GM13976 (cell line): ENCODE data around the gene SPAG16.

Experiments
- DNase-seq: peaks from one replicate; pipeline ENCODE4 v3.0.0; 2012; ENCODE audit warnings: low spot score
- CTCF ChIP-seq: IDR thresholded peaks from 2 replicates; pipeline ENCODE4 v1.5.1; 2012; ENCODE audit warnings: borderline replicate concordance, mild to moderate bottlenecking; ENCODE audit not compliant: insufficient read depth; ENCODE audit errors: extremely low read depth, missing control alignments, control extremely low read depth
- in situ Hi-C: fragments of 300-500 bp; cut with MboI; formaldehyde crosslinking; loops from one replicate; pipeline ENCODE4 v1.12.0; 2022; ENCODE audit warnings: low sequenced_read_pairs, mixed read lengths, inconsistent platforms; ENCODE audit not compliant: unreplicated experiment

Gene SPAG16

DNA sequence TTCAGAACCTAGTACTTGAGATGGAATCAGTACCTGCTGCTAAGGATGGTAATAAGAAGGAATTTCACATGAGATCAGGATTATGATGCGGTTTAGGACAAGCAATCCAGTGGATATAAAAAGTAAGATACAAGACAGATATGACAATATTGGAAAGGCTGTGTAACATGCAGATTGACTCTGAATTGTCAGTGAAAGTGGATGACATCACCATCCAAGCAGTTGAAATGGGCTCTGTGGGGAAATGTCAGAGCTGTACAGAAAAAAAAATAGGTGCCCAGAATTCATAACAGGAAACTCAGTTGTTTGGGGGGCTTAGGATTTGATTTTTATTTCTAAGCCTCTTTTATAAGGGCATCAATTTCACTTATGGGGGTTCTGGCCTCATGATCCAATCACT is 438.3 kb downstream of the SPAG16 start:
- TF ChIP-seq CTCF, result no peak
- in situ Hi-C loops, result no loop called here
- no peak for DNase-seq

- no peak for DNase-seq
- no peak for TF ChIP-seq CTCF
- in situ Hi-C loops, result no loop called here
Observed at GRCh38 chr2:213723041-213723560, 438.8 kb downstream of the SPAG16 start.

GRCh38 chr2:213723707-213724106 is 439.4 kb downstream of the SPAG16 start:
- no peak for DNase-seq
- in situ Hi-C loops, result no loop called here
- no peak for TF ChIP-seq CTCF

- in situ Hi-C loops, result no loop called here
- TF ChIP-seq CTCF, result no peak
- no peak for DNase-seq
Observed at GRCh38 chr2:213726101-213726500, 441.8 kb downstream of the SPAG16 start.

- in situ Hi-C loops, result no loop called here
- DNase-seq, result peak; percentile 56
- TF ChIP-seq CTCF, result no peak
Observed at GRCh38 chr2:213733893-213734292, 449.6 kb downstream of the SPAG16 start.

- DNase-seq, result peak; percentile 30
- in situ Hi-C loops, result no loop called here
- TF ChIP-seq CTCF, result no peak
Observed at GRCh38 chr2:213740453-213740852, 456.2 kb downstream of the SPAG16 start.

DNA sequence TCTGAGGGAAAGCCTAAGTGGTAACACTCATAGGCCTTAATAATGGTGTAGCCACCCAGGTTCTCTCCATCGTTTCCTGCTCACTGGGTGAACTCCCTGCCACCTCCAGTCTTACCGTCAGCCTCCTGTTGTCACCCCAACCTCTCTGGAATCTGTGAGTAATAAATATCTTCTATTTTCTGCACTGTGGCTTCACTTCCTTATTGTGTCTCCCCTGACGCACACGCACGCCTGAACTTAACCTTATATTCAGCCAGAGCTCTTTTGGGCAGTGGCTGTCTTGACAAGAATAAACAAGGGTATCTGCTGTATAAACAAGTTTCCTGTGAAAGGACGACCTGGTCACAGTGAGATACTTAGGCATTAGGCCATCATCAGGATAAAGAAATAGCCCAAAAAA is 467.2 kb downstream of the SPAG16 start:
- peak; percentile 52 for DNase-seq
- TF ChIP-seq CTCF, result no peak
- in situ Hi-C loops, result no loop called here
